CD8-positive, alpha-beta memory T cell (primary cell): ENCODE measurements around the gene TNK2. TPM values are rescaled to one million over a fixed set of nuclear protein-coding genes. Genes with fewer than 3 reads are reported as not detected.

Experiments used
- CTCF ChIA-PET: fragments of 350-600 bp; sonication (Branson Sonifier 250); formaldehyde crosslinking; loops from one replicate; lab custom pipeline; 2021; ENCODE audit warnings: antibody characterized with exemption; lab: Charles Lee
- POLR2A ChIA-PET: fragments of 350-600 bp; sonication (Branson Sonifier 250); formaldehyde crosslinking; loops from one replicate; lab custom pipeline; 2021; ENCODE audit warnings: antibody characterized with exemption; lab: Charles Lee
- DNase-seq, 5 donors: peaks; one replicate each; pipeline versions ENCODE4 v3.0.0 to v3.0.0-alpha.2; 2020 to 2022; ENCODE audit warnings: mixed read lengths in 1 of 5
- H3K27ac ChIP-seq: one replicate; pipeline ENCODE4 v1.7.0; 2013; ENCODE audit warnings: low read depth, mild to moderate bottlenecking, low read length, moderate library complexity
- H3K27me3 ChIP-seq: 2 replicates; pipeline ENCODE4 v1.7.0; 2013; ENCODE audit warnings: low read length, mild to moderate bottlenecking; ENCODE audit not compliant: insufficient read depth, poor library complexity, severe bottlenecking
- H3K36me3 ChIP-seq: 2 replicates; pipeline ENCODE4 v1.7.0; 2013; ENCODE audit warnings: mild to moderate bottlenecking, low read length, moderate library complexity; ENCODE audit not compliant: insufficient read depth
- H3K4me1 ChIP-seq: 2 replicates; pipeline ENCODE4 v1.7.0; 2013; ENCODE audit warnings: mild to moderate bottlenecking, low read length, moderate library complexity; ENCODE audit not compliant: insufficient read depth
- H3K4me3 ChIP-seq: 2 replicates; pipeline ENCODE4 v1.7.0; 2013; ENCODE audit warnings: mild to moderate bottlenecking, low read length
- H3K9me3 ChIP-seq: 2 replicates; pipeline ENCODE4 v1.7.0; 2013; ENCODE audit warnings: mild to moderate bottlenecking, low read length
- H3K27ac Mint-ChIP-seq, 8 donors: one replicate each; pipeline ENCODE4 v1.8.0; 2020 to 2021; ENCODE audit warnings: mixed read lengths in 8 of 8, mild to moderate bottlenecking in 6 of 8, inconsistent platforms in 3 of 8, moderate library complexity in 3 of 8
- H3K27me3 Mint-ChIP-seq, 2 donors: one replicate each; pipeline ENCODE4 v1.8.0; 2020 to 2021; ENCODE audit warnings: mixed read lengths in 2 of 2, mild to moderate bottlenecking in 1 of 2, moderate library complexity in 1 of 2
- H3K36me3 Mint-ChIP-seq, 3 donors: one replicate each; pipeline ENCODE4 v1.8.0; 2020 to 2021; ENCODE audit warnings: mixed read lengths in 3 of 3, inconsistent platforms in 1 of 3, mild to moderate bottlenecking in 1 of 3
- H3K4me1 Mint-ChIP-seq, 3 donors: one replicate each; pipeline ENCODE4 v1.8.0; 2020 to 2021; ENCODE audit warnings: mixed read lengths in 3 of 3, inconsistent platforms in 1 of 3, mild to moderate bottlenecking in 1 of 3
- H3K4me3 Mint-ChIP-seq, 7 donors: one replicate each; pipeline ENCODE4 v1.8.0; 2020 to 2021; ENCODE audit warnings: mixed read lengths in 7 of 7, mild to moderate bottlenecking in 6 of 7, moderate library complexity in 4 of 7, inconsistent platforms in 2 of 7
- H3K9me3 Mint-ChIP-seq, 5 donors: one replicate each; pipeline ENCODE4 v1.8.0; 2020 to 2022; ENCODE audit warnings: mixed read lengths in 5 of 5, mild to moderate bottlenecking in 3 of 5, moderate library complexity in 2 of 5, inconsistent platforms in 1 of 5
- polyA plus RNA-seq: library from polyadenylated mRNA; unstranded; fragments of 300-500 nt; fragmentation: Illumina TruSeq; gene quantifications from one replicate; pipeline ENCODE4 v1.2.3, GENCODE V29; 2021
- total RNA-seq, 2 experiments: library from RNA; stranded (reverse); gene quantifications; one replicate each; pipeline ENCODE4 v1.2.3, GENCODE V29; 2021

The TNK2 gene
- total and polyA plus RNA-seq, 3 experiments from 2014 or later, result 4.7 to 74.5 (median 71.4) TPM

DNA sequence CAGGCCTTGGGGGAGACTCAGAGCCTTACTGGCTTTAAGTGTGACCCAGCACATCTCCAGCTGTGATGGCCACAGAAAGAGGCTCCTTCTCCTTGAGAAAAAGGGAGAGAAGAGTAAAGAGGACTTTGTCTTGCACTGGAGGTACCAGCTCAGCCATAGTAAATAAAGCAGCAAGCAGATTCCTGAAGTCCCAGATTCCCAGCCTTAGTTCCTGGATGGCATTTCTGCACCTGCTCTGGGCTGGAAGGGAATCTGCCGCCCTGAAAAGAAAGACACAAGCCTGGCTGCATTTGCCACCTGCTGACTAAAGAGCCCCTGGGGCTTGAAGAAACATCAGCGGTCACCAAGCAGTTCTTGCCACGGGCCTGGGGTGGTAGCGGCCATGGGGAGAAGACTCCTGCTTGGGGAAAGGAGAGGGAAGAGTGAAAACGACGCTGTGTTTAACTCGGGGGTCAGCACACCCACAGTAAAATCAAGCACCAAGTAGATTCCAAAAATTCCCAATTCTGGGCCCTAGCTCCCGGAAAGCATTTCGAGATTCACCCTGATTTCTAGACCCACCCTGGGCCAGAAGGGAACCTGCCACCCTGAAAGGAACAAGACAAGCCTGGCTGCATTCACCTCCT lies 24.2 kb upstream of the TNK2 start:
- CTCF ChIA-PET, result no interaction called here
- H3K27ac Mint-ChIP-seq, result peak overlapping the region in 2 of 8 donors; percentile 51 to 58
- no peaks in the 10 kb centered on the region for H3K36me3 ChIP-seq
- H3K4me3 Mint-ChIP-seq, result no peak overlapping the region
- no peaks in the 10 kb centered on the region for H3K4me1 Mint-ChIP-seq
- POLR2A ChIA-PET, result no interaction called here
- H3K4me1 ChIP-seq, result no peaks in the 10 kb centered on the region
- no peaks in the 10 kb centered on the region for H3K27me3 ChIP-seq
- H3K9me3 ChIP-seq, result no peaks in the 10 kb centered on the region
- no peak overlapping the region for H3K27ac ChIP-seq
- no peaks in the 10 kb centered on the region for H3K9me3 Mint-ChIP-seq
- peaks cover 0 to 2% of the 10 kb centered on the region in 2 donors for H3K27me3 Mint-ChIP-seq
- H3K36me3 Mint-ChIP-seq, result peaks cover 0 to 1% (median 1%) of the 10 kb centered on the region in 3 donors
- no peak for DNase-seq
- H3K4me3 ChIP-seq, result no peak overlapping the region

DNA sequence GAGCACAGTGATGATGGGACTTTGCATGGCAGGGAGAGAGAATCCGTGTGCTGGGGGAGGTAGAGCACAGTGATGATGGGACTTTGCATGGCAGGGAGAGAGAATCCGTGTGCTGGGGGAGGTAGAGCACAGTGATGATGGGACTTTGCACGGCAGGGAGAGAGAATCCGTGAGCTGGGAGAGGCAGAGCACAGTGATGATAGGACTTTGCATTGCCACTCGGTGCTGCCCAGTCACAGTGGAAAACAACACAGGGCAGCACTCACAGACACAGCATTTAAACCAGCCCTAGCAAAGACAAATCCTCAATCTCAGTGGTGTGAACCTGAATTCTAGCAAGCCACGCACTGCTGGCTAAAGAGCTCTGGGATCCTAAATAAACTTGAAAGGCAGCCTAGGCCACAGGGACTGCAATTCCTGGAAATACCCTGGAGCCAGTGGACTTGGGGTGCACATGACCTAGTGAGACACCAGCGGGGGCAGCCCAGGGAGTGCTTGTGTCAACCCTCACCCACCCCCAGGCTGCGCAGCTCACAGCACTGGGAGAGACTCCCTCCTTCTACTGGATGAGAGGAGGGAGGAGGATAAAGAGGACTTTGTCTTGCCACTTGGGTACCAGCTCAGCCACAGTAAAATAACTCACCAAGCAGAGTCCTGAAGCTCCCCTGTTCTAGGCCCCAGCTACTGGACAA lies 23.4 kb upstream of the TNK2 start:
- Mint-ChIP-seq H3K4me1 (no peaks in the 10 kb centered on the region), H3K4me3 (no peak overlapping the region), H3K36me3 (peaks cover 0 to 1% (median 1%) of the 10 kb centered on the region in 3 donors), H3K9me3 (no peaks in the 10 kb centered on the region), H3K27ac (no peak overlapping the region), H3K27me3 (peaks cover 0 to 2% of the 10 kb centered on the region in 2 donors)
- Histone ChIP-seq H3K4me3 (no peak overlapping the region), H3K9me3 (no peaks in the 10 kb centered on the region), H3K27me3 (no peaks in the 10 kb centered on the region), H3K27ac (no peak overlapping the region), H3K36me3 (no peaks in the 10 kb centered on the region), H3K4me1 (no peaks in the 10 kb centered on the region)
- POLR2A ChIA-PET, result no interaction called here
- CTCF ChIA-PET, result no interaction called here
- no peak for DNase-seq

DNA sequence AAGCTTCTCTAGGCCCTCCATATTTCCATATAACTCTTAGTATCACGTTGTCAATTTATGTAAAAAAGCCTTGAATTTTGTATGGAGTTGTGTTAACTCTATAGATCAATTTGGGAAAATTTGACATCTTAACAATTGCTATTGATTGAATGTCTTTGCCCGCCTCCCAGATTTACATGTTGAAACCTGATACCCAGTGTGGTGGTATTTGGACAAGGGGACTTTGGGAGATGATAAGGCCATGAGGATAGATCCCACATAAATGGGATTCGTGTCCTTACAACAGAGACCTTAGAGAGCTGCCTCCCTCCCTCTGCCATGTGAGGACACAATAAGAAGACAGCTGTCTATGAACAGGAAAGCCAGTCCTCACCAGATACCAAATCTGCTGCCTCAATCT lies 21.1 kb upstream of the TNK2 start:
- DNase-seq, result no peak
- no peaks in the 10 kb centered on the region for H3K4me1 Mint-ChIP-seq
- CTCF ChIA-PET, result no interaction called here
- H3K4me3 Mint-ChIP-seq, result no peak overlapping the region
- POLR2A ChIA-PET, result no interaction called here
- Histone ChIP-seq H3K4me3 (no peak overlapping the region), H3K27ac (no peak overlapping the region), H3K9me3 (no peaks in the 10 kb centered on the region), H3K36me3 (no peaks in the 10 kb centered on the region), H3K4me1 (no peaks in the 10 kb centered on the region), H3K27me3 (no peaks in the 10 kb centered on the region)
- H3K36me3 Mint-ChIP-seq, result peaks cover 0 to 1% (median 0%) of the 10 kb centered on the region in 3 donors
- H3K27ac Mint-ChIP-seq, result no peak overlapping the region
- peaks cover 0 to 2% of the 10 kb centered on the region in 2 donors for H3K27me3 Mint-ChIP-seq
- no peaks in the 10 kb centered on the region for H3K9me3 Mint-ChIP-seq

DNA sequence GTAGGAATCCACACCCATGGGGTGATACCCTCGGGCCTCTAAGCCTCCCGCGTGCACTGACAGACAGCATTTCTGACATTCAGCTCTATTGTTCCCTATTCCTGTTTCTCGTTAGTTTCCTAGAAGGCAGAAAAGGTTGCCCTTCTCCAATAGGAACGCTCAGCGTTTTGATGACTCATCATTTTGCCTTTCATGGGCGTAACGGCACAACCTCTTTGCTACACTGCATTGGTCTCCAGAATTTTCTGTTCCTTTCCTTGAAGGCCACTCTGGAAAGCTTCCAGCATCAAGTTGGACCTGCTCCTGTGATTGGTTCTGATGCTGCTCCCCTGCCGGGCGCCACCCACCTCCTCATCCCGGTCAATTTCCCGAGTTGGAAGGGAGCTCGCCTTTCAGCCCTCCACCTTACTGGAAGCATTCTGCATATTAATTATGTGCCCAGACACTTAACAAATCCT lies 13.0 kb upstream of the TNK2 start:
- Histone ChIP-seq H3K36me3 (no peaks in the 10 kb centered on the region), H3K27me3 (no peaks in the 10 kb centered on the region), H3K4me1 (peaks cover 4% of the 10 kb centered on the region), H3K9me3 (no peaks in the 10 kb centered on the region), H3K4me3 (no peak overlapping the region), H3K27ac (no peak overlapping the region)
- H3K36me3 Mint-ChIP-seq, result peaks cover 0 to 2% (median 0%) of the 10 kb centered on the region in 3 donors
- ChIA-PET POLR2A (no interaction called here), CTCF (interaction anchor here (2.3 kb wide), 1 partner anchor 27 kb away, joined by 10 read pairs; no protein-coding TSS in a partner anchor)
- peaks cover 0 to 9% (median 0%) of the 10 kb centered on the region in 3 donors for H3K4me1 Mint-ChIP-seq
- peaks cover 5 to 9% of the 10 kb centered on the region in 2 donors for H3K27me3 Mint-ChIP-seq
- no peak for DNase-seq
- no peak overlapping the region for H3K4me3 Mint-ChIP-seq
- H3K27ac Mint-ChIP-seq, result no peak overlapping the region
- no peaks in the 10 kb centered on the region for H3K9me3 Mint-ChIP-seq

DNA sequence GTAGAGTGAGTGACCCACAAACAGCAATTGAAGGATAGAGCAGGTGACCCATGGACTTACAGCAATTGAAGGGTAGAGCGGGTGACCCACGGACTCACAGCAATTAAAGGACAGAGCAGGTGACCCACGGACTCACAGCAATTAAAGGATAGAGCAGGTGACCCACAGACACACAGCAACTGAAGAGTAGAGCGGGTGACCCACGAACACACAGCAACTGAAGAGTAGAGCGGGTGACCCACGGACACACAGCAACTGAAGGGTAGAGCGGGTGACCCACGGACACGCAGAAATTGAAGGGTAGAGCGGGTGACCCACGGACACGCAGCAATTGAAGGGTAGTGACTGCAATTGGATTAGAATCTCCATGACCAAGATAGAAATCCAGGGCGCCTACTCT lies 9.8 kb upstream of the TNK2 start:
- H3K27ac Mint-ChIP-seq, result no peak overlapping the region
- no peaks in the 10 kb centered on the region for H3K27me3 ChIP-seq
- H3K4me3 ChIP-seq, result no peak overlapping the region
- peaks cover 6 to 16% (median 9%) of the 10 kb centered on the region in 3 donors for H3K4me1 Mint-ChIP-seq
- H3K4me3 Mint-ChIP-seq, result no peak overlapping the region
- H3K27me3 Mint-ChIP-seq, result peaks cover 11% of the 10 kb centered on the region in 2 donors
- POLR2A ChIA-PET, result no interaction called here
- H3K9me3 ChIP-seq, result no peaks in the 10 kb centered on the region
- H3K27ac ChIP-seq, result no peak overlapping the region
- H3K36me3 ChIP-seq, result no peaks in the 10 kb centered on the region
- no peak for DNase-seq
- CTCF ChIA-PET, result interaction anchor here (0.9 to 4.4 kb wide), 5 partner anchors 24 to 69 kb away, joined by 3 to 13 read pairs (median 3); no protein-coding TSS in a partner anchor
- H3K4me1 ChIP-seq, result peaks cover 11% of the 10 kb centered on the region
- H3K36me3 Mint-ChIP-seq, result no peaks in the 10 kb centered on the region
- H3K9me3 Mint-ChIP-seq, result no peaks in the 10 kb centered on the region

DNA sequence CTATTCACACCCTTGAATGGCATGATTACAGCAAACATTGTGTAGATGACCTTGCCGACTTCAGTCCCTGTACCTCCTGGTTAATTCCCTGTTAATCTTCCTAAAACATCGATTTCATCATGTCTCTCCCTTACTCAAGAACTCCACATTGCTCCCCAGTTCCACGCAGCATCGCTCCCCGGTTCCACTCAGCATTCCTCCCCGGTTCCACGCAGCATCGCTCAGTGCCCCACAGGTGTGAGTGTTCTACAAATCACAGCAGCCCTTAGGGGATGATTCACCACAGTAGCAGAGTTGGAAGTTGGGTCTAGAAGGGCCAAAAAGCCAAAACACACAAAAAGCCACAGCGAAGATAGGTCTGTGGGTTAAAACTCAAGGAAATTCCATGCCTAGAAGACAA lies 8.6 kb upstream of the TNK2 start:
- Histone ChIP-seq H3K9me3 (no peaks in the 10 kb centered on the region), H3K27me3 (no peaks in the 10 kb centered on the region), H3K36me3 (no peaks in the 10 kb centered on the region), H3K4me1 (peaks cover 11% of the 10 kb centered on the region), H3K4me3 (no peak overlapping the region), H3K27ac (no peak overlapping the region)
- no peaks in the 10 kb centered on the region for H3K9me3 Mint-ChIP-seq
- ChIA-PET POLR2A (no interaction called here), CTCF (interaction anchor here (2.1 to 6.7 kb wide), 4 partner anchors 23 to 76 kb away, joined by 5 to 176 read pairs (median 42); no protein-coding TSS in a partner anchor)
- H3K36me3 Mint-ChIP-seq, result no peaks in the 10 kb centered on the region
- peaks cover 11% of the 10 kb centered on the region in 2 donors for H3K27me3 Mint-ChIP-seq
- H3K4me1 Mint-ChIP-seq, result peaks cover 6 to 16% (median 9%) of the 10 kb centered on the region in 3 donors
- H3K4me3 Mint-ChIP-seq, result no peak overlapping the region
- H3K27ac Mint-ChIP-seq, result no peak overlapping the region
- no peak for DNase-seq

DNA sequence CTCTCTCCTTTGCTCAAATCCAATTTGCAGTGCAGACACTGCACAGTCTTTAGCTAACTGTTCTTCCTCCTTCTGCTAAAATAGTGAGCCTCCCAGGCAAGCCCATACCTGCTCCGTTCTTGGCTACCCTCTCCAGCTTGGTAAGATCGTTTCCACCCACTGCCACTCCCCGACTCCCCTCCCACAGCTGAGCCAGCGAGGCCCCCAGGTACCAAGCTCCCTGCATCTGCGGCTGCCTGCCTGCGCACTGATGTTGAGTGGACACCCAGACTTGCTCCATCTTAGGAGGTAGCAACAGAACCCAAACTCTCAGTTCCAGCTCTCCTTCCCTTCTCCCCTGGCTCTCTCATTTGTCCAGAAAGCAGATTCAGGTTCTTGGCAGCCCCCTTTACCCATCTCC lies 7.9 kb upstream of the TNK2 start:
- Histone ChIP-seq H3K4me3 (no peak overlapping the region), H3K36me3 (no peaks in the 10 kb centered on the region), H3K4me1 (peaks cover 11% of the 10 kb centered on the region), H3K27ac (no peak overlapping the region), H3K9me3 (no peaks in the 10 kb centered on the region), H3K27me3 (no peaks in the 10 kb centered on the region)
- no peak for DNase-seq
- Mint-ChIP-seq H3K4me3 (no peak overlapping the region), H3K36me3 (no peaks in the 10 kb centered on the region), H3K9me3 (no peaks in the 10 kb centered on the region), H3K4me1 (peaks cover 6 to 16% (median 9%) of the 10 kb centered on the region in 3 donors), H3K27ac (peak overlapping the region in 3 of 8 donors; percentile 1 to 85 (median 51)), H3K27me3 (peaks cover 11% of the 10 kb centered on the region in 2 donors)
- POLR2A ChIA-PET, result no interaction called here
- CTCF ChIA-PET, result interaction anchor here (1.2 to 6.7 kb wide), 7 partner anchors 15 to 366 kb away, joined by 3 to 176 read pairs (median 16); no protein-coding TSS in a partner anchor
